ENCODE measurements around the gene GBP7. TPM values are rescaled to one million over a fixed set of nuclear protein-coding genes. Genes with fewer than 3 reads are reported as not detected.

GBP7 gene
- total RNA-seq, 1 donor from 2014 or later = 0.69 TPM

DNA sequence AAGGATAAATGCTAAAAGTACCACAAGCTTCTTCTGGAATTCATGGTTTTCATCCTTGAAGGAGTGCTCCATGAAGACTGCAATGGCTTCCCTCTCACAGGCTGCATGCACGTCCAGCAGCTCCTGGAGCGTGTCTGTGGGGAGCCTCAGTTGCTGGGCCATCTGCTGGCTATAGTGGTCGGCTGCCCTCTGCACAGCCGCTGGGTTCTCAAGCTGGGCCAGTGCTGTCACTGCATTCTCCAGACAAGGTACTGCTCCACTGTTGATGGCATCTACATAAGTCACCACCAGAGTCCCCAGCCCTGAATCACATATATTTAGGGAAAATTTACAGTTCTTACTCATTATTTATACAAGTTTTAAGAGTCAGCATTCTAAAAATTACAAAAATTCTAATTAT, 14.2 kb upstream of the GBP7 start:
- TF ChIP-seq, protein P1, sequence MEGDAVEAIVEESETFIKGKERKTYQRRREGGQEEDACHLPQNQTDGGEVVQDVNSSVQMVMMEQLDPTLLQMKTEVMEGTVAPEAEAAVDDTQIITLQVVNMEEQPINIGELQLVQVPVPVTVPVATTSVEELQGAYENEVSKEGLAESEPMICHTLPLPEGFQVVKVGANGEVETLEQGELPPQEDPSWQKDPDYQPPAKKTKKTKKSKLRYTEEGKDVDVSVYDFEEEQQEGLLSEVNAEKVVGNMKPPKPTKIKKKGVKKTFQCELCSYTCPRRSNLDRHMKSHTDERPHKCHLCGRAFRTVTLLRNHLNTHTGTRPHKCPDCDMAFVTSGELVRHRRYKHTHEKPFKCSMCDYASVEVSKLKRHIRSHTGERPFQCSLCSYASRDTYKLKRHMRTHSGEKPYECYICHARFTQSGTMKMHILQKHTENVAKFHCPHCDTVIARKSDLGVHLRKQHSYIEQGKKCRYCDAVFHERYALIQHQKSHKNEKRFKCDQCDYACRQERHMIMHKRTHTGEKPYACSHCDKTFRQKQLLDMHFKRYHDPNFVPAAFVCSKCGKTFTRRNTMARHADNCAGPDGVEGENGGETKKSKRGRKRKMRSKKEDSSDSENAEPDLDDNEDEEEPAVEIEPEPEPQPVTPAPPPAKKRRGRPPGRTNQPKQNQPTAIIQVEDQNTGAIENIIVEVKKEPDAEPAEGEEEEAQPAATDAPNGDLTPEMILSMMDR (IDR thresholded peaks at IDR 0.05; ENCODE audit: unreplicated experiment) = no peak
- Mint-ChIP-seq H3K27ac (ENCODE audit: unreplicated experiment) (no peak overlapping the region), H3K36me3 (ENCODE audit: low read depth, unreplicated experiment) (peaks cover 59% of the 10 kb centered on the region), H3K9me3 (ENCODE audit: unreplicated experiment) (no peaks in the 10 kb centered on the region), H3K4me1 (ENCODE audit: unreplicated experiment) (peaks cover 2% of the 10 kb centered on the region), H3K27me3 (ENCODE audit: unreplicated experiment) (peaks cover 2% of the 10 kb centered on the region), H3K4me3 (ENCODE audit: unreplicated experiment) (no peak overlapping the region)
- no peak for DNase-seq (ENCODE audit: low spot score)

DNA sequence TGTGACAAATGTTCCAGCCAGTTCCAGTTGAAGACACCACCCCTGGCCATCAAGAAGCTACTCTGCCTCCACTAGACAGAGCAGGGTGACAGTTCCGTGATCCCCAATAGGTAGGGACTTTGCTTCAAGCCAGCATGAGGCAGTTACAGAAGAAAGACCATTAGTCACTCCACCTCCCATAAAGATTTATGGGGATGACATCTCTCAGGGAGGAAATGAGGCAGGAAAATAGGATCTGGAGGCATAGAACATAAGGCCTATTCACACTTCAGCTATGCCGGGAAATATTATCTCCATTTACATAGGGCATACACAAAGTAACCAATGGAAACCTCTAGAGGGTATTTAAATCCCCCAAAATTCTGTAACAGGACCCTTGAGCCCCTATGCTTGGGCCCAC, 3.5 kb upstream of the GBP7 start:
- Mint-ChIP-seq H3K9me3 (ENCODE audit: unreplicated experiment) (no peaks in the 10 kb centered on the region), H3K4me3 (ENCODE audit: unreplicated experiment) (no peak overlapping the region), H3K4me1 (ENCODE audit: unreplicated experiment) (no peaks in the 10 kb centered on the region), H3K27me3 (ENCODE audit: unreplicated experiment) (no peaks in the 10 kb centered on the region), H3K27ac (ENCODE audit: unreplicated experiment) (no peak overlapping the region), H3K36me3 (ENCODE audit: low read depth, unreplicated experiment) (peaks cover 26% of the 10 kb centered on the region)
- TF ChIP-seq, protein P1 (IDR thresholded peaks at IDR 0.05; ENCODE audit: unreplicated experiment) = no peak
- no peak for DNase-seq (ENCODE audit: low spot score)

DNA sequence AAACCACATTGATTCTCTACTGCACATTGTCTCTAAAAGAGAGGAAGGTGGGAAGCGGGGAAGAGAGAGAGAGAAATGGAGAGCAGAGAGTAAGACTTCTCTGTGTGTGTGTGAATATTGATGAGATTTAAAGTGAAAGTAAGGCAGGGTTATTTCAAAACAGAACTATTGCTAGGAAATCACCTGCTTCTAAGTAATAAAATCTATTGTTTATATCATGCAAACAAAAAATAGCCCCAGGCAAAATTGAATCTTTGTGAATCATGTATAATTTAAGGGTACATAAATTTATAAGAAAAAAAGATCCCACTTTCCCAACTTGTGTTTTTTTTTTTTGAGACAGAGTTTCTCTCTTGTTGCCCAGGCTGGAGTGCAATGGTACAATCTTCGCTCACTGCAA, 1.2 kb upstream of the GBP7 start:
- TF ChIP-seq, protein P1 (IDR thresholded peaks at IDR 0.05; ENCODE audit: unreplicated experiment) = no peak
- Mint-ChIP-seq H3K27me3 (ENCODE audit: unreplicated experiment) (no peaks in the 10 kb centered on the region), H3K9me3 (ENCODE audit: unreplicated experiment) (no peaks in the 10 kb centered on the region), H3K27ac (ENCODE audit: unreplicated experiment) (no peak overlapping the region), H3K4me1 (ENCODE audit: unreplicated experiment) (no peaks in the 10 kb centered on the region), H3K4me3 (ENCODE audit: unreplicated experiment) (no peak overlapping the region), H3K36me3 (ENCODE audit: low read depth, unreplicated experiment) (peaks cover 4% of the 10 kb centered on the region)
- DNase-seq (ENCODE audit: low spot score) = no peak

DNA sequence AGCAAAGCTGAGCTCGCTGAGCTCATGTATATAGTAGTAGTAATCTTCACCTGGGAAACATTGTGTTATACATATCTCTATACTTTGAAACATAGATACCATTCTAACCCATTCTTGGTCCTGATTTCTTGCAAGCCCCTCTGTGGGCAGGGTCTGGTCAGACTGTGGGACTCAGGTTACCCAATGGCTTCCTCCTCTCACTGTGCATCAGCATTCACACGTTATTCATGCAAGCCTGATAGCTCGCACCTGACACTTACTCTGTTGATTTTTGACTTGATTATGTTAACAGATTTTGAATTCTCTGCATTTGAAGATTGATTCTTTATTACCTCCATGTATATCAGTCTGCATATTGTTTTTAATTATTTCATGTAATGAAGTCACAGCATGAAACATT, 1.3 kb downstream of the GBP7 start:
- TF ChIP-seq, protein P1 (IDR thresholded peaks at IDR 0.05; ENCODE audit: unreplicated experiment) = no peak
- DNase-seq (ENCODE audit: low spot score) = no peak
- Mint-ChIP-seq H3K36me3 (ENCODE audit: low read depth, unreplicated experiment) (no peaks in the 10 kb centered on the region), H3K27me3 (ENCODE audit: unreplicated experiment) (no peaks in the 10 kb centered on the region), H3K4me1 (ENCODE audit: unreplicated experiment) (no peaks in the 10 kb centered on the region), H3K4me3 (ENCODE audit: unreplicated experiment) (no peak overlapping the region), H3K9me3 (ENCODE audit: unreplicated experiment) (no peaks in the 10 kb centered on the region), H3K27ac (ENCODE audit: unreplicated experiment) (no peak overlapping the region)

DNA sequence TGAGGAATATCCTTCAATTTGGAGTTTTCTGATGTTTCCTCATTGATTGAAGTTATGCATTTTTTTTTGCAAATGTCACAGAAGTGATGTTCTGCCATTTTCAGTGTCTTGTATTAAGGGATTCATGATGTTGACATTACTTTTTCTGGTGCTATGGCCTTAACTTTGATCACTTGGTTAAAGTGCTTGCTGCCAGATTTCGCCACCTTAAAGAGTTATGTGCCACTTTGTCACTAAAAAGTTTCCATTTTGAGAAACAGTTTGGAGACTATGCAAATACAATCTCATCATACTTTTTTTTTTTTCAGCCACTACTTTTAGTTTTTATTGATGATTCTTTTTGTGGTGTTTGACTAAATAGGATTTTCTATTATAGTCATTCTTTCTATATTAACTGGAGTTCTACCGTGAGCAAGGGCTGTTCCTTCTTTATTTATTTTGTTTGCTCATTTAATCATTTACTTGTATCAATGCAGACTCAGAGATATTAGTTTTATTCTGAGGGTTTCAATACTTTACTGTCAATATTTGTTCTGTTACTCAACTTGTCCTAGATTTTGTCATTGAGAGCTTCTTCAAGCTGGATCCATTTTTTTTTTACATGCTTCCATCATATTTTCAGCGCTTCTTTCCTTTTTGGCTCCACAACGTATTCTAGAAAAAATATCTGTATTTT, 3.2 kb downstream of the GBP7 start:
- Mint-ChIP-seq H3K4me1 (ENCODE audit: unreplicated experiment) (no peaks in the 10 kb centered on the region), H3K36me3 (ENCODE audit: low read depth, unreplicated experiment) (no peaks in the 10 kb centered on the region), H3K27ac (ENCODE audit: unreplicated experiment) (no peak overlapping the region), H3K9me3 (ENCODE audit: unreplicated experiment) (no peaks in the 10 kb centered on the region), H3K4me3 (ENCODE audit: unreplicated experiment) (no peak overlapping the region), H3K27me3 (ENCODE audit: unreplicated experiment) (no peaks in the 10 kb centered on the region)
- TF ChIP-seq, protein P1 (IDR thresholded peaks at IDR 0.05; ENCODE audit: unreplicated experiment) = no peak
- no peak for DNase-seq (ENCODE audit: low spot score)
